HG02571 (cell line): ENCODE measurements around the gene RUNX2.
"Not testable (repeated sequence)": the region's sequence is repeated elsewhere in the genome, so short reads cannot be mapped to it uniquely, and the experiment has no call there.

Experiments used
- ATAC-seq: cut with Tn5 transposase; IDR thresholded peaks from one replicate; pipeline ENCODE4 v1.9.1; 2021; ENCODE audit warnings: mild to moderate bottlenecking, moderate library complexity; ENCODE audit not compliant: unreplicated experiment

RUNX2 gene

GRCh38 chr6:45327956-45328522 lies at the start of gene RUNX2:
RUNX2 (plus strand) TSS chr6:45328330; CDS start chr6:45328727, 397 bp downstream.
- ATAC-seq: no peak

- no peak for ATAC-seq
Observed at GRCh38 chr6:45278367-45278766, 49.8 kb upstream of the RUNX2 start.

- ATAC-seq: not testable (repeated sequence)
Observed at GRCh38 chr6:45286707-45287106, 41.4 kb upstream of the RUNX2 start.

GRCh38 chr6:45289751-45290514 lies 38.2 kb upstream of the RUNX2 start:
- no peak for ATAC-seq

GRCh38 chr6:45293306-45293705 lies 34.8 kb upstream of the RUNX2 start:
- no peak for ATAC-seq

- ATAC-seq: not testable (repeated sequence)
Observed at GRCh38 chr6:45294065-45294701, 33.9 kb upstream of the RUNX2 start.

GRCh38 chr6:45297320-45297719 lies 30.8 kb upstream of the RUNX2 start:
- ATAC-seq: no peak

- ATAC-seq: no peak
Observed at GRCh38 chr6:45299096-45299581, 29.0 kb upstream of the RUNX2 start.

- no peak for ATAC-seq
Observed at GRCh38 chr6:45300736-45301135, 27.4 kb upstream of the RUNX2 start.

GRCh38 chr6:45301348-45302142 lies 26.6 kb upstream of the RUNX2 start:
- no peak for ATAC-seq

- no peak for ATAC-seq
Observed at GRCh38 chr6:45302832-45303231, 25.3 kb upstream of the RUNX2 start.

- ATAC-seq: no peak
Observed at GRCh38 chr6:45305546-45305945, 22.6 kb upstream of the RUNX2 start.

GRCh38 chr6:45310118-45310788 lies 17.9 kb upstream of the RUNX2 start:
- no peak for ATAC-seq

GRCh38 chr6:45314146-45314545 lies 14.0 kb upstream of the RUNX2 start:
- no peak for ATAC-seq

GRCh38 chr6:45320349-45320748 lies 7.8 kb upstream of the RUNX2 start:
- no peak for ATAC-seq

GRCh38 chr6:45323656-45324224 lies 4.4 kb upstream of the RUNX2 start:
- ATAC-seq: no peak

GRCh38 chr6:45326698-45327417 lies 1.3 kb upstream of the RUNX2 start:
- ATAC-seq: no peak

GRCh38 chr6:45328523-45328922 lies 393 bp downstream of the RUNX2 start:
- ATAC-seq: no peak

- no peak for ATAC-seq
Observed at GRCh38 chr6:45344900-45345299, 16.8 kb downstream of the RUNX2 start.
